T-helper 2 cell treated with Interferon-gamma antibody and Interleukin-4, amounts not matched to agents 5 μg/mL and 100 μg/mL, for 36 hours (primary cell): ENCODE measurements around the gene AFAP1L2.

Experiments
- DNase-seq: peaks from one replicate; pipeline ENCODE4 v3.0.0; 2021; ENCODE audit warnings: low spot score
- H3K27ac Mint-ChIP-seq: one replicate; pipeline ENCODE4 v1.8.0; 2021; ENCODE audit warnings: mild to moderate bottlenecking, mixed read lengths
- H3K27me3 Mint-ChIP-seq: one replicate; pipeline ENCODE4 v1.8.0; 2021; ENCODE audit warnings: low read depth, mixed read lengths
- H3K36me3 Mint-ChIP-seq: one replicate; pipeline ENCODE4 v1.8.0; 2021; ENCODE audit warnings: low read depth, mixed read lengths
- H3K4me1 Mint-ChIP-seq: one replicate; pipeline ENCODE4 v1.8.0; 2021; ENCODE audit warnings: low read depth, mixed read lengths
- H3K4me3 Mint-ChIP-seq: one replicate; pipeline ENCODE4 v1.8.0; 2022; ENCODE audit warnings: mild to moderate bottlenecking, moderate library complexity, mixed read lengths
- H3K9me3 Mint-ChIP-seq: one replicate; pipeline ENCODE4 v1.8.0; 2021; ENCODE audit warnings: mixed read lengths

Gene AFAP1L2

GRCh38 chr10:114388275-114388674, 16.0 kb downstream of the AFAP1L2 start:
- no peaks in the 10 kb centered on the region for H3K27me3 Mint-ChIP-seq
- DNase-seq: peak; percentile 17
- peaks cover 9% of the 10 kb centered on the region for H3K4me1 Mint-ChIP-seq
- peak overlapping the region; percentile 10 for H3K27ac Mint-ChIP-seq
- H3K36me3 Mint-ChIP-seq: peaks cover 3% of the 10 kb centered on the region
- peaks cover 17% of the 10 kb centered on the region for H3K9me3 Mint-ChIP-seq
- no peak overlapping the region for H3K4me3 Mint-ChIP-seq

- Mint-ChIP-seq H3K4me1 (peaks cover 9% of the 10 kb centered on the region), H3K27me3 (peaks cover 4% of the 10 kb centered on the region), H3K36me3 (peaks cover 3% of the 10 kb centered on the region), H3K27ac (no peak overlapping the region), H3K4me3 (no peak overlapping the region), H3K9me3 (peaks cover 17% of the 10 kb centered on the region)
- no peak for DNase-seq
Measured at GRCh38 chr10:114387784-114388183, 16.5 kb downstream of the AFAP1L2 start.

GRCh38 chr10:114386452-114386851, 17.9 kb downstream of the AFAP1L2 start:
- Mint-ChIP-seq H3K27me3 (peaks cover 7% of the 10 kb centered on the region), H3K9me3 (peaks cover 17% of the 10 kb centered on the region)

GRCh38 chr10:114385557-114385956, 18.7 kb downstream of the AFAP1L2 start:
- no peak overlapping the region for H3K4me3 Mint-ChIP-seq

More at GRCh38 chr10:114386452-114386851, 17.9 kb downstream of the AFAP1L2 start:
- H3K27ac Mint-ChIP-seq: no peak overlapping the region
- peaks cover 9% of the 10 kb centered on the region for H3K4me1 Mint-ChIP-seq
- no peak overlapping the region for H3K4me3 Mint-ChIP-seq
- DNase-seq: no peak
- peaks cover 3% of the 10 kb centered on the region for H3K36me3 Mint-ChIP-seq

GRCh38 chr10:114384601-114385000, 19.7 kb downstream of the AFAP1L2 start:
- Mint-ChIP-seq H3K4me1 (peaks cover 9% of the 10 kb centered on the region), H3K9me3 (peaks cover 11% of the 10 kb centered on the region), H3K27ac (no peak overlapping the region), H3K36me3 (peaks cover 3% of the 10 kb centered on the region), H3K4me3 (no peak overlapping the region), H3K27me3 (peaks cover 16% of the 10 kb centered on the region)
- DNase-seq: no peak

More at GRCh38 chr10:114385557-114385956, 18.7 kb downstream of the AFAP1L2 start:
- peaks cover 9% of the 10 kb centered on the region for H3K4me1 Mint-ChIP-seq
- no peak overlapping the region for H3K27ac Mint-ChIP-seq
- peaks cover 13% of the 10 kb centered on the region for H3K27me3 Mint-ChIP-seq
- H3K9me3 Mint-ChIP-seq: peaks cover 17% of the 10 kb centered on the region
- H3K36me3 Mint-ChIP-seq: peaks cover 3% of the 10 kb centered on the region
- DNase-seq: no peak

GRCh38 chr10:114384181-114384580, 20.1 kb downstream of the AFAP1L2 start:
- H3K27me3 Mint-ChIP-seq: peaks cover 16% of the 10 kb centered on the region
- no peak overlapping the region for H3K27ac Mint-ChIP-seq
- DNase-seq: no peak
- no peak overlapping the region for H3K4me3 Mint-ChIP-seq
- H3K36me3 Mint-ChIP-seq: peaks cover 3% of the 10 kb centered on the region
- H3K4me1 Mint-ChIP-seq: peaks cover 9% of the 10 kb centered on the region
- peaks cover 11% of the 10 kb centered on the region for H3K9me3 Mint-ChIP-seq

- DNase-seq: no peak
- Mint-ChIP-seq H3K4me3 (no peak overlapping the region), H3K36me3 (no peaks in the 10 kb centered on the region), H3K27me3 (peaks cover 21% of the 10 kb centered on the region), H3K27ac (no peak overlapping the region), H3K9me3 (no peaks in the 10 kb centered on the region), H3K4me1 (no peaks in the 10 kb centered on the region)
Measured at GRCh38 chr10:114380797-114381196, 23.5 kb downstream of the AFAP1L2 start.

- Mint-ChIP-seq H3K9me3 (no peaks in the 10 kb centered on the region), H3K36me3 (no peaks in the 10 kb centered on the region), H3K27me3 (peaks cover 21% of the 10 kb centered on the region), H3K27ac (no peak overlapping the region), H3K4me1 (no peaks in the 10 kb centered on the region), H3K4me3 (no peak overlapping the region)
- DNase-seq: no peak
Measured at GRCh38 chr10:114380060-114380459, 24.2 kb downstream of the AFAP1L2 start.

GRCh38 chr10:114379631-114380041, 24.7 kb downstream of the AFAP1L2 start:
- H3K9me3 Mint-ChIP-seq: no peaks in the 10 kb centered on the region
- no peak overlapping the region for H3K4me3 Mint-ChIP-seq
- no peaks in the 10 kb centered on the region for H3K36me3 Mint-ChIP-seq
- no peak overlapping the region for H3K27ac Mint-ChIP-seq
- no peaks in the 10 kb centered on the region for H3K4me1 Mint-ChIP-seq
- DNase-seq: no peak
- peaks cover 21% of the 10 kb centered on the region for H3K27me3 Mint-ChIP-seq

GRCh38 chr10:114376523-114376922, 27.8 kb downstream of the AFAP1L2 start:
- Mint-ChIP-seq H3K27ac (no peak overlapping the region), H3K4me1 (no peaks in the 10 kb centered on the region), H3K36me3 (no peaks in the 10 kb centered on the region), H3K27me3 (peaks cover 13% of the 10 kb centered on the region), H3K4me3 (no peak overlapping the region), H3K9me3 (no peaks in the 10 kb centered on the region)
- no peak for DNase-seq

- Mint-ChIP-seq H3K27me3 (peaks cover 4% of the 10 kb centered on the region), H3K9me3 (no peaks in the 10 kb centered on the region), H3K4me3 (no peak overlapping the region), H3K4me1 (no peaks in the 10 kb centered on the region), H3K36me3 (no peaks in the 10 kb centered on the region), H3K27ac (no peak overlapping the region)
- no peak for DNase-seq
Measured at GRCh38 chr10:114375047-114375446, 29.3 kb downstream of the AFAP1L2 start.

GRCh38 chr10:114374053-114374791, 30.1 kb downstream of the AFAP1L2 start:
- H3K27me3 Mint-ChIP-seq: peaks cover 4% of the 10 kb centered on the region
- no peaks in the 10 kb centered on the region for H3K4me1 Mint-ChIP-seq
- H3K4me3 Mint-ChIP-seq: no peak overlapping the region
- no peaks in the 10 kb centered on the region for H3K36me3 Mint-ChIP-seq
- no peak overlapping the region for H3K27ac Mint-ChIP-seq
- no peak for DNase-seq
- no peaks in the 10 kb centered on the region for H3K9me3 Mint-ChIP-seq

GRCh38 chr10:114373631-114374030, 30.7 kb downstream of the AFAP1L2 start:
- no peak overlapping the region for H3K27ac Mint-ChIP-seq
- H3K4me1 Mint-ChIP-seq: no peaks in the 10 kb centered on the region
- H3K4me3 Mint-ChIP-seq: no peak overlapping the region
- no peaks in the 10 kb centered on the region for H3K36me3 Mint-ChIP-seq
- no peaks in the 10 kb centered on the region for H3K9me3 Mint-ChIP-seq
- H3K27me3 Mint-ChIP-seq: peaks cover 4% of the 10 kb centered on the region
- no peak for DNase-seq

- H3K27ac Mint-ChIP-seq: no peak overlapping the region
- H3K4me3 Mint-ChIP-seq: no peak overlapping the region
- no peak for DNase-seq
- H3K9me3 Mint-ChIP-seq: no peaks in the 10 kb centered on the region
- no peaks in the 10 kb centered on the region for H3K4me1 Mint-ChIP-seq
- H3K27me3 Mint-ChIP-seq: peaks cover 6% of the 10 kb centered on the region
- no peaks in the 10 kb centered on the region for H3K36me3 Mint-ChIP-seq
Measured at GRCh38 chr10:114372995-114373394, 31.3 kb downstream of the AFAP1L2 start.

GRCh38 chr10:114372179-114372578, 32.1 kb downstream of the AFAP1L2 start:
- H3K27me3 Mint-ChIP-seq: peaks cover 6% of the 10 kb centered on the region
- H3K9me3 Mint-ChIP-seq: no peaks in the 10 kb centered on the region
- no peak overlapping the region for H3K4me3 Mint-ChIP-seq
- no peaks in the 10 kb centered on the region for H3K4me1 Mint-ChIP-seq
- no peak for DNase-seq
- no peak overlapping the region for H3K27ac Mint-ChIP-seq
- no peaks in the 10 kb centered on the region for H3K36me3 Mint-ChIP-seq
